ENCODE measurements around the gene TBX18.

TBX18 gene

GRCh38 chr6:84764332-84765049, at the start of gene TBX18:
Gene TBX18 (minus strand): TSS chr6:84764598. CDS start chr6:84764181, 417 bp downstream.
- DNase-seq: peak; percentile 84

- no peak for DNase-seq
Observed at GRCh38 chr6:84811351-84811750, 47.0 kb upstream of the TBX18 start.

GRCh38 chr6:84809455-84809854, 45.1 kb upstream of the TBX18 start:
- no peak for DNase-seq

- no peak for DNase-seq
Observed at GRCh38 chr6:84808491-84809061, 44.2 kb upstream of the TBX18 start.

- DNase-seq: no peak
Observed at GRCh38 chr6:84805145-84805544, 40.7 kb upstream of the TBX18 start.

GRCh38 chr6:84804720-84805119, 40.3 kb upstream of the TBX18 start:
- no peak for DNase-seq

- no peak for DNase-seq
Observed at GRCh38 chr6:84801250-84801649, 36.9 kb upstream of the TBX18 start.

- DNase-seq: no peak
Observed at GRCh38 chr6:84798257-84798656, 33.9 kb upstream of the TBX18 start.

GRCh38 chr6:84796343-84796742, 31.9 kb upstream of the TBX18 start:
- no peak for DNase-seq

GRCh38 chr6:84791927-84792326, 27.5 kb upstream of the TBX18 start:
- no peak for DNase-seq

- DNase-seq: no peak
Observed at GRCh38 chr6:84791233-84791632, 26.8 kb upstream of the TBX18 start.

GRCh38 chr6:84789170-84789569, 24.8 kb upstream of the TBX18 start:
- DNase-seq: no peak

GRCh38 chr6:84788689-84789088, 24.3 kb upstream of the TBX18 start:
- no peak for DNase-seq

- DNase-seq: no peak
Observed at GRCh38 chr6:84785671-84786070, 21.3 kb upstream of the TBX18 start.

- DNase-seq: no peak
Observed at GRCh38 chr6:84779917-84780316, 15.5 kb upstream of the TBX18 start.

- DNase-seq: no peak
Observed at GRCh38 chr6:84779380-84779779, 15.0 kb upstream of the TBX18 start.

- DNase-seq: no peak
Observed at GRCh38 chr6:84777888-84778287, 13.5 kb upstream of the TBX18 start.

- DNase-seq: no peak
Observed at GRCh38 chr6:84776392-84776791, 12.0 kb upstream of the TBX18 start.

GRCh38 chr6:84775751-84776150, 11.4 kb upstream of the TBX18 start:
- no peak for DNase-seq

GRCh38 chr6:84774985-84775284, 10.5 kb upstream of the TBX18 start:
- DNase-seq: no peak

- peak; percentile 41 for DNase-seq
Observed at GRCh38 chr6:84774157-84774984, 10.0 kb upstream of the TBX18 start.

- DNase-seq: peak; percentile 39
Observed at GRCh38 chr6:84773431-84774156, 9.2 kb upstream of the TBX18 start.

GRCh38 chr6:84773133-84773430, 8.7 kb upstream of the TBX18 start:
- DNase-seq: no peak

Data from NCI-H510A treated with DMSO at 0.1 percent for 48 hours (cell line).